Superior temporal gyrus (tissue), 1 donor: ENCODE data around the gene USP19.

Experiments used
- DNase-seq: peaks from one replicate; pipeline ENCODE4 v3.0.0-alpha.2; 2016; ENCODE audit errors: extremely low spot score

Gene USP19

DNA sequence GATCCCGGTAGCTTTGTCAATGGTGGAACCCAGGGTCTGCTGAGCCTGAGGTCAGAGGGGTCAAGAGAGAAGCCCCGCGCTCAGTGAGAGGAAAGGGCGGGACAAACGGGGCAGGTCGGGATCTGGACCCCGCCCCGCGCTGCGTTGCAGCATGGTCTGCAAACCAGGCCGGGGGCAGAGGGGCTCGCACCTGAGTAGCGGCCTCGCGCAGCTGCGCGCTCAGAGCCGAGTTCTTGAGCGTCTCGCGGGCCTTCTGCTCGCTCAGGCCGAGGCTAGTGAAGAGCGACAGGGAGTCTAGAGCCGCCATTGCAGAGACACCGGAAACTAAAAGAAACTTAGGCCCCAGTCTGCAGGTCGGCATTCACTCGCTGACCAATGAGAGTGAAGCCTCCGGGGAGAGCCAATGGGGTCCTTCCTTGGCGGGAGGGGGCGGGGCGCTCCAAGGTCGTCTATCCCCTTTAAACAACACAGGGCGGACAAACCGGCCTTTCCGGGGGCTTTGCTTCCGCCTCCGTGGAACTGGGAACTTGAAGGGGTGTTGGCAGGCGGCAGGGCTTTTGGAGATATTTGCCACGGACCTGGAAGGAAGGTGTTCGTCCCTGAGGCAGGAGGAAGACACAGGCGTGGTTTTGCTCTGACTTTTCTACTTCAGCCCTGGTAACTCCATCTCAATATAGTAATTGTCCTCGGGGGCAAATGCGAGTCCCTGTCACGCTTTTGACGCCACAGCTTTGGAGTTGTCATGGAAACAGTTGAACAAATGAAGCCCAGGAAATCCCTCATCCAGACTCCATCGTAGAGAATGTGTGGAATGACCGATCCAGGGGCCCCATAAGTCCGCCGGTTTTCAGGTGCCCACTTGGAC, 16.0 kb downstream of the USP19 start, which contains the start of gene QARS1:
QARS1 (minus strand) TSS at position 331 of the 865 bp plus-strand sequence; CDS start at position 307, 24 bp downstream.
- DNase-seq: peak; percentile 92

DNA sequence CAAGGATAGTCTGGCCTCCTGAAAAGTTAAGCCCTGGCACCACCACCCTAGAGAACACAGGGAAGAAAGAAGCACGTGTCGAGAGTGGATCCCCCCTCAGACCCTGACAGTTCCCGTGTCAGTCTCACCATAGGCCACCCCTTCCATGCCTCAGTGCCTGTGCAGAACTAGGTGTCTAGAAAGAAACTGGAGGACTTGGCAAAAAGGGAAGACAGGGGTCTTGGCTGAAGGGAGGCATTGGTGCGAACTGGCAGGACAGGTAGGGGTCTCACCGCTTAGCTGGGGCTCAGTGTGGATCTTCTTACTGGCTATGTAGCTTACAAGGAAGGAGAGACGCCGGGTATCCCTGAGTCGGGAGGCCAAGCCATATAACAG, 16.6 kb downstream of the USP19 start:
- no peak for DNase-seq

DNA sequence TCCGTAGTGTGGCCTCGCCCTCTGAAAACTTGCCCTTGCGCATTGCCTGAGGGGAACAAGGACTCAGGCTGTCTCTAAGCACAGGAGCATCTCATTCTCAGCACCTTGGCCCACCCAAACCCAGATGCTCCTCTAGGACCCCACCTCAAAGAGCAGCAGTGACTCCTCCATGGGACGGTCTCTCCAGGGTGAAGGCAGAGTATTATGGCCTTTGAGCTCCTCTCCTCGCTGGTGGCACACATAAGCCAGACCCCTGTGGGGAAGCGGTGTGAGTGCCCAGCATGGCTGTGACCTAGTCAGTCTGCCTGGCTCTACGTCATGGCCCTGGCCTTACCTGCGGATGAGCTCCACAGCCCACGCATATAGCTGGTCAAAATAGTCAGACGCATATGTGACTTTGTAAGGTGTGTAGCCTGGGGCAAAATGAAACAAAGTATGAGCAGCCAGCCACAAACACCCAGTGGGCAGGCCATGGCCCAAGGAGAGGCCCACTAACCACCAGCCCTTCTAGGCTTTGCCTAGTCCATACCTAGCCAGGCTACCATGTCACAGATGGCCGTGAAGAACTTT, 20.5 kb downstream of the USP19 start:
- no peak for DNase-seq

DNA sequence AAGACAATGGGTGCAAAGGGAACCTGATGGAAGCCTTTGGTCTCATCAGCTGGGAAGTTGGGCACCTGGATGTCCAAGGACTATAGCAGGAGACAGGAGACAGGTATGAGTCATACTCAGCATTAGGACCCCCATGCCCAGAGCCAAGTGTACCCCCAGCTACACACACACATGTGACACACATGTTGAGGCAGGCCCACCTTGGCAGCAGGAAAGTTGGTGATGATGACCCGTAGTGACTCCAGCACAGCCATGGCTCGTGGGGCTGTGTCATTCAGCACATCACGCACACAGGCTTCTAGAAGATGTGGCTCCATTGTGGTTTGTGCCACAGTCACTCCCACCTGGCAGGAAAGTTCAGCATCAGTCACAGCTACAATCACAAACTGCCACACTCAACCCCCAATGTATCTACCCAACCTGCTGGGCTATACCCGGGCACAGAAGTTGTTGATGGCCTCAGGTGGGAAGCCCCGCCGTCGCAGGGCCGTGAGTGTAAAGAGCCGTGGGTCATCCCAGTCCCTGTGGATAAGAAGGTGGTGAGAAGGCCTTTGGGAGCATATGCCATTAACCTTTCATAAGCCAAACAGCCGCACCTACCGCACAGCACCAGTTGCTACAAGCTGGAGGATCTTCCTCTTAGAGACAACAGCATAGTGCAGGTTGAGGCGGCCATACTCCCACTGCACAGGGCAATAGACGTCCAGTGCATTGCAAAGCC, 21.6 kb downstream of the USP19 start:
- no peak for DNase-seq

DNA sequence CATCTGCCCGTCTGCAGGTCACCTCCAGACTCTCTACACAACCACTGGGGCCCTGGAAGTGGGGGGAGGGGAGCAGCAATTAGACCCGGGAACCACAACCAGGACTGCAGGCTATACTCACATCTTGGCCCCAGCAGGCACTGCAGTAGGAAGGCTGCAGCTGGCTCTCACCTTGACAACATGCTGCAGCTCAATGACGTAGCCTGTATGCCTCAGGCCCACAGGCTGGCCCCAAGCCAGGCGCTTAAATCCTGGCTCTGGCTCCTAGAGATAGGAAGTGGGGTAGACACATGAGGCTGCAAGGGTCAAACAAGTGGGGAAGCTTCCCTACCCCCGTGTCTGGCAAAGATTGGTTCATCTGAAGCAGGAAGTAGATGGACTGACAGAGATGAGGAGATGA, 22.2 kb downstream of the USP19 start:
- DNase-seq: no peak

DNA sequence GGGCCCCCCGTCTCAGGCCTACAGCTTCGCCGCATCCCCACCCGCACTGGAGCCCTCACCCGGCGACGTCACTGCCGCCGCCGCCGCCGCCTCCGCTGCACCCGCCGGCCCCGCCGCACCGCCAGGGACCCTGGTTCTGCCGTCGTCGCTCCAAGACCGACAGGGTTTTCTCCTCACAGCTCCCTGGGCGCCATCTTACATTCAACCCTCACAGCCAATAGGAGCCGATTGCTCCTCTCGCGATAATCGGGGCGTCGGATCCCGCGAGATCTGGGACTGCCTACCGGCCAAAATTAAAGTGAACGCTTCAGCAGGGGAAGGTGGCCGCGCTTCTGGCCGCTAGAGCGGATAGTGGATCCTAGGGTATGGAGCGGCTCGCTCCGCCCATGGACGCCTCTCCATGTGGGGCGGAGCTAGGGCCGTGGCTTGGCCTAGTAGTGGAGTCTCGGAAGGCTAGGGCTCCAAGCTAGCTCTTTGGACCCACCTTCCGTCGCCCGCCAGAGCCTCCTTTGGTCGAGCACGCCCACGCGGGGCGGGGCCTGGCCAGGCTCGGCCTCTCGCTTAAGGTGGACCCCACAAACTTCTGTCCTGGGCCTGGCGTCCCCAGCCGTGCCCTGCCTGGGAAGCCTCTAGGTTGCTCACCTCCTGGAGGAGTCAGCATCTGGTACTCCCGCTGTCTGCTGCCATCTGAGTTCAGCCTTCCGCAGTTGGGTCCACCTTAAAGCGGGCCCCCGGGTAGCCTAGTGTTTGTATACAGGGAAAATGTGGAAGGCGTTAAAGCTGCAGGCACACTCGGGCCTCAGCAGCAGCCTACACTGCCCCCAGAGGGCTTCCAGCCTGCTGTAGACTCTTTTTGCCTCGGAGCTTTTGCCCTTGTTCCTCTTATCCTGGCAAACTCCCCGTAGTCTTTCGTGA, 26.5 kb downstream of the USP19 start, which contains the start of gene QRICH1:
QRICH1 (minus strand) TSS at position 219 of the 915 bp plus-strand sequence. CDS start 17,054 bp downstream, outside the sequence.
- DNase-seq: peak; percentile 99

DNA sequence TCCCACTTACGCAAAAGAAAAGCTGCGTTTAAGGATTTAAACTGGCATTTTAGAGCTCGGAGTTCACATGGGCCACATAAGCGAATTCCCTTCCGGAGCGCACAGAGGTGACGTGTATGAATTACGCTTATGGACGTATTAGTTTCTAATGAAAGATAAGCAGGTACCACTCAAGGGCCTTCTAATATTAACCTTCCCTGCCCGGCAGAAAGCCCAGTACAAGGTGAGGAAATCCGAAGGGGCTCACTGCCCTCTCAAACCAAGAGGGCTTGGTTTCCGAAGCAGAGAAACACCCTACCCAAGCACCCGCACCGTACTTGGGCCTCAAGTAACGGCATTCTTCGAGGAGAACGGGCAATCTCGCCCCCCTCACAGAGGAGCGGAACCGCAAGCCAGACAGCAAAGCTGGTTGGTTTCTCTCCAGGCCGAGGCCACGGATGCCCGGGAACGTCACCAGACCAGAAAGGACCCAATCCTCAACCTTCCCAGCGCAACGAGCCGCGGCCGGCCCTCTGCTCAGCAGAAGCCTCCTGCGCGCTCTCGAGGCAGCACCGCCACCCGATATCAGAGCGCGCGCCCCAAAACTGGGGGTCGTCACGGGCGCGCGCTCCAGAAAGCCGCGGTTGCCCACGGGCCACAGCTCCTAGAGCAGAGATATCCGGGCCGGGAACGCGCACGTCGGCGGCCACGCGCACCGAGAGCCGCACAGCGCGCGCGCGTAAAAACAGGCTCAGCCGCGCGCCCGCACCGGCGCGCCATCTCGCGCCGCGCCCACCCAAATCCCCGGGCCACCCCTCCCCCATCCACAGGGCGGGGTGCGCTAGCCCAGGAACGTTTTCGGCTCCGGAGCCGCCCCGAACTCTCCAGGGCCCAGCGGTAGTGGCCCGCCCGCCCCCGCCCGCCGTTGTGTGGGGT, 27.4 kb downstream of the USP19 start:
- peak; percentile 67 for DNase-seq

DNA sequence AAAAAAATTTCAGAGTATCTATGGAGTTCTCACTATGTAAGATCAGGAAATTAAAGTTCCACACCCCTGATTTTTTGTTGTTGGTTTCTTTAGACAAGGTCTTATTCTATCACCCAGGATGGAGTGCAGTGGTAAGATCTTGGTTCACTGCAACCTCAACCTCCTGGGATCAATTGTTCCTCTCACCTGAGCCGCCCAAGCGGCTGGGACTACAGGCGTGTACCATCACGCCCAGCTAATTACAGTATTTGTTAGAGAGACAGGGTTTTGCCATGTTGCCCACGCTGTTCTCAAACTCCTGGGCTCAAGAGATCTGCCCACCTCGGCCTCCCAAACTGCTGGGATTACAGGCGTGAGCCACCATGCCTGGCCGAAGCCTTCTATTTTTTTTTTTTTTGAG, 39.2 kb downstream of the USP19 start:
- DNase-seq: no peak

DNA sequence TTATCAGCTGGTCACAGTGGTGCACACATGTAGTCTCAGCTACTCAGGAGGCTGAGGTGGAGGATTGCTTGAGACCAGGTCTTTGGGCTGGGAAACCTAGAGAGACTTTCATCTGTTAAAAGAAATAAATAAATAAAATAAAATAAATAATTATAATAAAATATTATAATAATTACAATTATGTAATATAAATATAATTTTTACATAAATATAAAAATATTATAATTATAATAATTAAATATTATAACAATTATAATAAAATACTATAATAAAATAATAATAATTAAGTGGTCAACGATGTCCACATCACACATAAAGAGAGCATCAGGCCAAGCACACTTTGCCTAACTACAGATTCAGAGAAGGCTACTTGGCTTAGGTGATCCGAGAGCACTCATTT, 41.4 kb downstream of the USP19 start:
- DNase-seq: no peak

DNA sequence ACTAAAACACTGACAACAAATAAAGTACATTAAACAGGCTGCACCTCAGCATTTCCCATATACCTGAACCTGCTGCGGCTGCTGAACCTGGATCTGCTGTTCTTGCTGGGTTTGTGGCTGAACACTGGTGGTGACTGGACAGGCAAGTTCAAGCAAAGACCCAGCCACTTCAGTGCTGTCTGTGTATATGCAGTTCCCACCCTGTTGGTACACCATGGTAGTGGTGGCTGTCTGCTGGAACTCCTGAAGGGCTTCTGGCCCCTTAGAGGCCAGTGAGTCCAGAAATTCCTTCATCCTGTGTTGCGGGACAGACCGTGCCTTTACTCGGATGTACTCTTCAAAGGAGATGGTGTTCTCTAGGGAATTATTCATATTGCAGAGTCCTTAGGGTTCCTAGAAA, 44.0 kb downstream of the USP19 start:
- DNase-seq: no peak

DNA sequence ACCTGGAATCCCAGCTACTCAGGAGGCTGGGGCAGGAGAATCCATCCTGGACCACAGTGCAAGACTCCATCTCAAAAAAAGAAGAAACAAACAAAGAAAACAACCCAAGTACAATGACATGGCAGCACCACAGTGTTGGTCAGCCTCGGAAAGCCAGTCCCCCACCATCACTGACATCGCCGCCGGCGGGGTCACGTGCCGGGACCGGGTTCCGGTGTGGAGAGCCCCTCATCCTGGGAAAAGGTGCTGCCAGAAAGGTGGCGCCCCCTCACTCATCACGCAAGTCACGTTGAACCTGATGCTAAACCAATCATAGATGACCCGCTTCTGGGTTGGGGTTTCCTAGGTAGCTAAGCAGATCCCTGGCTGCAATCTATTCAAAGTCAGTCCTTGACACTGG, 44.5 kb downstream of the USP19 start:
- no peak for DNase-seq
